HEK293T (cell line): ENCODE results near the gene MAN1C1.

ENCODE experiments used
- CTCF ChIA-PET: fragments of 350-600 bp; formaldehyde crosslinking; extraction: SDS; loops from one replicate; lab custom pipeline; 2021; ENCODE audit warnings: antibody characterized with exemption, inconsistent platforms; lab: Yijun Ruan, JAX
- POLR2A ChIA-PET: fragments of 350-600 bp; formaldehyde crosslinking; extraction: SDS; loops from one replicate; lab custom pipeline; 2020; ENCODE audit warnings: antibody characterized with exemption, inconsistent platforms; lab: Yijun Ruan, JAX
- DNase-seq: peaks from one replicate; pipeline ENCODE4 v3.0.0; 2012; ENCODE audit warnings: mixed read lengths; ENCODE audit errors: extremely low spot score
- ARNT ChIP-seq: fragments of 450-650 bp; IDR thresholded peaks from 2 replicates; pipeline ENCODE4 v1.6.1; 2017; ENCODE audit warnings: mild to moderate bottlenecking
- BHLHE40 ChIP-seq: fragments of 450-650 bp; IDR thresholded peaks from 2 replicates; pipeline ENCODE4 v1.6.1; 2016; ENCODE audit warnings: mild to moderate bottlenecking, moderate library complexity, borderline replicate concordance
- CTBP1 ChIP-seq: fragments of 450-650 bp; IDR thresholded peaks from 2 replicates; pipeline ENCODE4 v1.6.1; 2016; ENCODE audit warnings: borderline replicate concordance
- ELF4 ChIP-seq: fragments of 450-650 bp; IDR thresholded peaks from 2 replicates; pipeline ENCODE4 v1.6.1; 2017; ENCODE audit warnings: antibody characterized with exemption
- FOXA1 ChIP-seq: fragments of 450-650 bp; IDR thresholded peaks from 2 replicates; pipeline ENCODE4 v1.6.1; 2016; ENCODE audit warnings: mild to moderate bottlenecking
- FOXK2 ChIP-seq: fragments of 450-650 bp; IDR thresholded peaks from 2 replicates; pipeline ENCODE4 v1.6.1; 2016; ENCODE audit warnings: mild to moderate bottlenecking
- FOXM1 ChIP-seq: fragments of 450-650 bp; IDR thresholded peaks from 2 replicates; pipeline ENCODE4 v1.6.1; 2017; ENCODE audit warnings: mild to moderate bottlenecking, borderline replicate concordance
- HDGF ChIP-seq: fragments of 450-650 bp; IDR thresholded peaks from 2 replicates; pipeline ENCODE4 v1.6.1; 2017; ENCODE audit warnings: antibody characterized with exemption, borderline replicate concordance
- L3MBTL2 ChIP-seq: fragments of 450-650 bp; conservative IDR thresholded peaks from 2 replicates; pipeline ENCODE4 v1.6.1; 2016; ENCODE audit warnings: mild to moderate bottlenecking
- LEF1 ChIP-seq: fragments of 450-650 bp; IDR thresholded peaks from 2 replicates; pipeline ENCODE4 v1.6.1; 2017; ENCODE audit warnings: mild to moderate bottlenecking, borderline replicate concordance
- NFRKB ChIP-seq: fragments of 450-650 bp; IDR thresholded peaks from 2 replicates; pipeline ENCODE4 v1.6.1; 2016; ENCODE audit warnings: mild to moderate bottlenecking, moderate library complexity
- PKNOX1 ChIP-seq: fragments of 450-650 bp; IDR thresholded peaks from 2 replicates; pipeline ENCODE4 v1.6.1; 2016
- SP1 ChIP-seq: fragments of 450-650 bp; IDR thresholded peaks from 2 replicates; pipeline ENCODE4 v1.6.1; 2017
- SUZ12 ChIP-seq: fragments of 450-650 bp; IDR thresholded peaks from 2 replicates; pipeline ENCODE4 v1.6.1; 2016; ENCODE audit warnings: mild to moderate bottlenecking
- TARDBP ChIP-seq: fragments of 450-650 bp; IDR thresholded peaks from 2 replicates; pipeline ENCODE4 v1.6.1; 2016
- ZNF384 ChIP-seq: fragments of 450-650 bp; IDR thresholded peaks from 2 replicates; pipeline ENCODE4 v1.6.1; 2016

The MAN1C1 gene

GRCh38 chr1:25579292-25580252, 37.0 kb upstream of the MAN1C1 start:
- DNase-seq: no peak
- TF ChIP-seq ARNT: no peak
- no peak for TF ChIP-seq FOXM1
- no peak for TF ChIP-seq FOXA1
- TF ChIP-seq TARDBP: no peak
- no peak for TF ChIP-seq FOXK2
- TF ChIP-seq CTBP1: no peak
- TF ChIP-seq NFRKB: no peak
- no peak for TF ChIP-seq LEF1
- no peak for TF ChIP-seq SP1
- no peak for TF ChIP-seq L3MBTL2
- TF ChIP-seq HDGF: no peak
- TF ChIP-seq ELF4: no peak
- TF ChIP-seq PKNOX1: no peak
- no peak for TF ChIP-seq BHLHE40
- no peak for TF ChIP-seq ZNF384
- ChIA-PET CTCF (interaction anchor here (0.6 to 1.4 kb wide), 2 partner anchors 13 to 218 kb away, joined by 3 to 4 read pairs; no protein-coding TSS in a partner anchor), POLR2A (interaction anchor here (0.9 to 1.2 kb wide), 2 partner anchors 221 to 348 kb away, joined by 3 read pairs; partner anchors contain the start of gene SYF2)

GRCh38 chr1:25580927-25581326, 35.7 kb upstream of the MAN1C1 start:
- TF ChIP-seq L3MBTL2: no peak
- no peak for TF ChIP-seq HDGF
- no peak for TF ChIP-seq ARNT
- no peak for TF ChIP-seq CTBP1
- TF ChIP-seq SP1: no peak
- TF ChIP-seq LEF1: no peak
- no peak for TF ChIP-seq NFRKB
- TF ChIP-seq TARDBP: no peak
- TF ChIP-seq FOXK2: no peak
- TF ChIP-seq ZNF384: no peak
- no peak for TF ChIP-seq BHLHE40
- no peak for TF ChIP-seq PKNOX1
- TF ChIP-seq FOXA1: no peak
- no peak for TF ChIP-seq FOXM1
- TF ChIP-seq ELF4: no peak
- TF ChIP-seq SUZ12: no peak
- no peak for DNase-seq
- POLR2A ChIA-PET: interaction anchor here (1.2 kb wide), 1 partner anchor 220 kb away, joined by 3 read pairs; no protein-coding TSS in a partner anchor
- CTCF ChIA-PET: interaction anchor here (0.6 to 1.1 kb wide), 2 partner anchors 8 to 230 kb away, joined by 3 to 4 read pairs; no protein-coding TSS in a partner anchor

GRCh38 chr1:25581764-25582163, 34.8 kb upstream of the MAN1C1 start:
- ChIA-PET CTCF (interaction anchor here (1.1 kb wide), 1 partner anchor 9 kb away, joined by 4 read pairs; no protein-coding TSS in a partner anchor), POLR2A (interaction anchor here (0.9 kb wide), 1 partner anchor 38 kb away, joined by 3 read pairs; the partner anchor contains the start of gene LDLRAP1)
- TF ChIP-seq TARDBP (no peak), NFRKB (no peak), PKNOX1 (no peak), FOXK2 (no peak), FOXA1 (no peak), FOXM1 (no peak), ELF4 (no peak), HDGF (no peak), SUZ12 (no peak), ZNF384 (no peak), BHLHE40 (no peak), ARNT (no peak), LEF1 (no peak), CTBP1 (no peak)
- no peak for DNase-seq

DNA sequence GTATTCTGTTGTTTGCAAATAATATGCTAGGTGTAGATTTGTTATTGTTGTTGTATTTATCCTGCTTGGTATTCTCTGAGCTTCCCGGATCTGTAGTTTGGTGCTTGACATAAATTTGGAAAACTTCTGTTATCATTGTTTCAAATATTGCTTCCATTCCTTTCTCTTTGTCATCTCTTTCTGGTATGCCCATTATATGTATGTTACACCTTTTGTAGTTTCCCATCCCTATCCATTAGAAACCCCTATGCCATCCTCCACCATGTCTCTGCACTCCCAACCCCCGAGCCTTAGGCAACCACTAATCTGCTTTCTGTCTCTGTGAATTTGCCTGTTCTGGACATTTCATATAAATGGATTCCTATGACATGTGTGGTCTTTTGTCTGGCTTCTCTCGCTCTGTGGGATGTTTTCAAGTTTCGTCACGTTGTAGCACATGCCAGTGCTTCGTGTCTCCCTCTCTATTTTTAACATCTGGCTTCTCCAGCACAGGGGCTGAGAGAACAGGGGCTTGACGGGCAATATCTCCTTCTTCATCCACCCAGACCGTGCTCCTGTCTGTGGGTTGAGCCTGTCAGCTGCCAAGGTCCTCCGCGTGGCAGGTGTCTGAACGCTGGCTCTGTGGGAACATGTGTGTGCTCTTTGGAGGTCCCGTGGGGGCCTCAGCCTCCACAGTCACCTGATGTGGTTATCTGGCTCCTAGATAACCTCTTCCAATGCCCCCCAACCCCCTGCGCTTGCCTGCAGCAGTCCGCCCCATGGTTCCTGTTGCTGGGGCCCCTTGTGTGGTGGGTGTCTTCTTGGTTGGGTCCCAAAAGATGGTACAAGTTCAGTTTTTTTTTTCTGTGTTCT, 32.8 kb upstream of the MAN1C1 start:
- POLR2A ChIA-PET: no interaction called here
- CTCF ChIA-PET: no interaction called here
- DNase-seq: no peak
- no peak for TF ChIP-seq TARDBP

- CTCF ChIA-PET: interaction anchor here (0.8 kb wide), 1 partner anchor 13 kb away, joined by 3 read pairs; no protein-coding TSS in a partner anchor
- TF ChIP-seq SUZ12 (no peak), PKNOX1 (no peak), SP1 (no peak), BHLHE40 (no peak), ZNF384 (no peak), FOXA1 (no peak), FOXM1 (no peak), TARDBP (no peak), ARNT (no peak), LEF1 (no peak), L3MBTL2 (no peak), ELF4 (no peak)
- no peak for DNase-seq
- POLR2A ChIA-PET: no interaction called here
These were observed 30.4 kb upstream of the MAN1C1 start for GRCh38 chr1:25586181-25586588.
